HepG2 (cell line): ENCODE data around the gene OBSL1. TPM values are rescaled to one million over a fixed set of nuclear protein-coding genes. Genes with fewer than 3 reads are reported as not detected.

Experiments used
- ASH2L ChIP-seq: fragments of 300-600, 200-600 bp; sonication (generic); IDR thresholded peaks from 2 replicates; pipeline ENCODE4 v1.7.0; 2017; ENCODE audit warnings: low read depth, mild to moderate bottlenecking, moderate library complexity, mixed read lengths, low read length; ENCODE audit not compliant: insufficient read length
- DPF2 ChIP-seq: sonication (generic); formaldehyde crosslinking; IDR thresholded peaks from 2 replicates; pipeline ENCODE4 v1.4.0; 2020; ENCODE audit warnings: mild to moderate bottlenecking, low read depth, missing genetic modification reagents, borderline replicate concordance
- ESRRA ChIP-seq: sonication (generic); formaldehyde crosslinking; IDR thresholded peaks from 2 replicates; pipeline ENCODE4 v1.5.1; 2020; ENCODE audit warnings: mild to moderate bottlenecking, low read depth, missing genetic modification reagents
- FLYWCH1 ChIP-seq: sonication (generic); formaldehyde crosslinking; IDR thresholded peaks from 2 replicates; pipeline ENCODE4 v1.8.1; 2023; ENCODE audit warnings: mild to moderate bottlenecking, missing genetic modification reagents
- HCFC1 ChIP-seq: fragments of 150-350 bp; IDR thresholded peaks from 2 replicates; pipeline ENCODE4 v1.6.1; 2014; ENCODE audit warnings: low read depth, low read length
- RORA ChIP-seq: sonication (generic); formaldehyde crosslinking; IDR thresholded peaks from 2 replicates; pipeline ENCODE4 v1.5.0; 2020; ENCODE audit warnings: mild to moderate bottlenecking, missing genetic modification reagents, moderate library complexity
- ZNF292 ChIP-seq: sonication (generic); formaldehyde crosslinking; IDR thresholded peaks from 2 replicates; pipeline ENCODE4 v1.8.1; 2022; ENCODE audit warnings: mild to moderate bottlenecking, low read depth, missing genetic modification reagents, borderline replicate concordance
- ZNF552 ChIP-seq: sonication (generic); formaldehyde crosslinking; IDR thresholded peaks from 2 replicates; pipeline ENCODE4 v1.9.0; 2022; ENCODE audit warnings: missing genetic modification reagents, mild to moderate bottlenecking, borderline replicate concordance
- ZNF678 ChIP-seq: sonication (generic); formaldehyde crosslinking; IDR thresholded peaks from 2 replicates; pipeline ENCODE4 v1.4.0; 2020; ENCODE audit warnings: mild to moderate bottlenecking, missing genetic modification reagents
- polyA plus RNA-seq, 8 experiments: library from polyadenylated mRNA; depleted of rRNA in 3 of 8; stranded (reverse) in 7 of 8; unstranded in 1 of 8; fragments of >200 nt; fragmentation: Illumina TruSeq in 4 of 8; extraction: Trizol in 4 of 8; gene quantifications; 2 replicates each; pipeline versions ENCODE4 v1.2.1 to v1.2.3, GENCODE V29; 2011 to 2016; ENCODE audit warnings: low read depth in 4 of 8, missing spikeins in 1 of 8, mixed read lengths in 1 of 8; ENCODE audit not compliant: insufficient read depth in 1 of 8
- total RNA-seq, 5 experiments: library from RNA; depleted of rRNA; stranded (reverse); fragments of >200 nt; fragmentation: Illumina TruSeq; extraction: Trizol; gene quantifications; 2 replicates each; pipeline ENCODE4 v1.2.3, GENCODE V29; 2016; ENCODE audit warnings: low read depth in 1 of 5
- TF ChIP-seq, protein P1 (sequence below): sonication (generic); formaldehyde crosslinking; IDR thresholded peaks from 2 replicates; pipeline ENCODE4 v1.5.0; 2020; ENCODE audit warnings: missing genetic modification reagents, mild to moderate bottlenecking, borderline replicate concordance
- TF ChIP-seq, protein P2 (sequence below): sonication (generic); formaldehyde crosslinking; IDR thresholded peaks from 2 replicates; pipeline ENCODE4 v1.4.0; 2020; ENCODE audit warnings: missing genetic modification reagents

Gene OBSL1
- total and polyA plus RNA-seq, 2 of the 13 experiments (the other 11 are each of a cell fraction or from before 2014, with no cell fraction given), result 86.7 to 218 TPM

DNA sequence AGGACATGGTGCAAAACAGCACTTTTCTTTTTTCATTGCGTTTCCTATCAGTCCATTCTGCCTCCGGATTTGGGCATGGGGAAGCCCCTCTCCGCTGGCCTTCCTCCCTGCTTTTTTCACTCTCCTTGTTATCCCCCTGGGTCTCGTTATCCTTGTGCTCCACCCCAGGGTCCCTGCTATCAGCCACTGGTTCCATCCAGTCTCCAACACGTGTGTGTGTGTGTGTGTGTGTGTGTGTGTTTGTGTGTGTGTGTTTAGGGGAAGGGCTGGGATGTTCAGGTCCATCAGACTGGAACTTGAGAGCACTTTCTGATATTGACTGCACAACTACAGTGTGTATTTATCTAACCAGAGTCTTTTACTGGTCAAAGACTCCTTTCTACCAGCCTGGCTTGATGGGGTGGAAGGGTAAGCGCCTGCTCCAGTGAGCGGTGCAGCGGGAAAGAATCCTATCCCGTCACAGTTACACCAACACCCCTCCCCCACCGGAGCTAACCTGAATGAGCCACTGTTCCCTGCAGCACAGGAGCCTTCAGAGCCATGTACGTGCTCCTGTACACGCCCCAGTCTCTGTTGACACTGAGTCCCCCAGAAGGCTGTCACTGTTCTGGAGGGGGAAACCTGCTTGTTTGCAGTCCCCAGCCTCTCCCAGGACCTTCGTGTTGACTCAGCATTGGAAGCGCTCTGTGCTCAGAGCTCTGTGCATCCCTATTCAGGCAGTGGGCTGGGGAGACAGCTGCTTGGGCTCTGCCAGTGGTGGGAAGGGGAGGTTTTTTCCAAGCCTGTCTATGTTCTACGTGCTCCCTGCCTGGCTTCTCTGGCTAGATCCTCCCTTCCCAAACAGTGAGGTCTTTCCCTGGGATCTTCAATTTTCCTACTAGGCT, 5.4 kb upstream of the OBSL1 start (continued):
- TF ChIP-seq ESRRA (peak; percentile 87; the same call in 1 of the 2 replicates), ZNF292 (CRISPR knock-in tag) (peak; percentile 100), HCFC1 (no peak), FLYWCH1 (no peak), DPF2 (CRISPR knock-in tag) (peak; percentile 97), ZNF552 (CRISPR knock-in tag) (peak; percentile 93; the same call in 1 of the 2 replicates), ASH2L (peak; percentile 79), RORA (no peak), ZNF678 (0 out of 2 replicates have a peak, but pooled peaks have one; percentile 67)
- TF ChIP-seq, protein P1, sequence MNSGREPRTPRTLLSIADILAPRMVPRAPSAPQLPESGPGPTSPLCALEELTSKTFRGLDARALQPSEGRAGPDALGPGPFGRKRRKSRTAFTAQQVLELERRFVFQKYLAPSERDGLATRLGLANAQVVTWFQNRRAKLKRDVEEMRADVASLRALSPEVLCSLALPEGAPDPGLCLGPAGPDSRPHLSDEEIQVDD (CRISPR knock-in tag), result no peak
- TF ChIP-seq, protein P2, sequence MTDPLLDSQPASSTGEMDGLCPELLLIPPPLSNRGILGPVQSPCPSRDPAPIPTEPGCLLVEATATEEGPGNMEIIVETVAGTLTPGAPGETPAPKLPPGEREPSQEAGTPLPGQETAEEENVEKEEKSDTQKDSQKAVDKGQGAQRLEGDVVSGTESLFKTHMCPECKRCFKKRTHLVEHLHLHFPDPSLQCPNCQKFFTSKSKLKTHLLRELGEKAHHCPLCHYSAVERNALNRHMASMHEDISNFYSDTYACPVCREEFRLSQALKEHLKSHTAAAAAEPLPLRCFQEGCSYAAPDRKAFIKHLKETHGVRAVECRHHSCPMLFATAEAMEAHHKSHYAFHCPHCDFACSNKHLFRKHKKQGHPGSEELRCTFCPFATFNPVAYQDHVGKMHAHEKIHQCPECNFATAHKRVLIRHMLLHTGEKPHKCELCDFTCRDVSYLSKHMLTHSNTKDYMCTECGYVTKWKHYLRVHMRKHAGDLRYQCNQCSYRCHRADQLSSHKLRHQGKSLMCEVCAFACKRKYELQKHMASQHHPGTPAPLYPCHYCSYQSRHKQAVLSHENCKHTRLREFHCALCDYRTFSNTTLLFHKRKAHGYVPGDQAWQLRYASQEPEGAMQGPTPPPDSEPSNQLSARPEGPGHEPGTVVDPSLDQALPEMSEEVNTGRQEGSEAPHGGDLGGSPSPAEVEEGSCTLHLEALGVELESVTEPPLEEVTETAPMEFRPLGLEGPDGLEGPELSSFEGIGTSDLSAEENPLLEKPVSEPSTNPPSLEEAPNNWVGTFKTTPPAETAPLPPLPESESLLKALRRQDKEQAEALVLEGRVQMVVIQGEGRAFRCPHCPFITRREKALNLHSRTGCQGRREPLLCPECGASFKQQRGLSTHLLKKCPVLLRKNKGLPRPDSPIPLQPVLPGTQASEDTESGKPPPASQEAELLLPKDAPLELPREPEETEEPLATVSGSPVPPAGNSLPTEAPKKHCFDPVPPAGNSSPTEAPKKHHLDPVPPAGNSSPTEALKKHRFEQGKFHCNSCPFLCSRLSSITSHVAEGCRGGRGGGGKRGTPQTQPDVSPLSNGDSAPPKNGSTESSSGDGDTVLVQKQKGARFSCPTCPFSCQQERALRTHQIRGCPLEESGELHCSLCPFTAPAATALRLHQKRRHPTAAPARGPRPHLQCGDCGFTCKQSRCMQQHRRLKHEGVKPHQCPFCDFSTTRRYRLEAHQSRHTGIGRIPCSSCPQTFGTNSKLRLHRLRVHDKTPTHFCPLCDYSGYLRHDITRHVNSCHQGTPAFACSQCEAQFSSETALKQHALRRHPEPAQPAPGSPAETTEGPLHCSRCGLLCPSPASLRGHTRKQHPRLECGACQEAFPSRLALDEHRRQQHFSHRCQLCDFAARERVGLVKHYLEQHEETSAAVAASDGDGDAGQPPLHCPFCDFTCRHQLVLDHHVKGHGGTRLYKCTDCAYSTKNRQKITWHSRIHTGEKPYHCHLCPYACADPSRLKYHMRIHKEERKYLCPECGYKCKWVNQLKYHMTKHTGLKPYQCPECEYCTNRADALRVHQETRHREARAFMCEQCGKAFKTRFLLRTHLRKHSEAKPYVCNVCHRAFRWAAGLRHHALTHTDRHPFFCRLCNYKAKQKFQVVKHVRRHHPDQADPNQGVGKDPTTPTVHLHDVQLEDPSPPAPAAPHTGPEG, result no peak
